H9 (cell line): Measurements from ENCODE around the gene TMED10. TPM values are rescaled to one million over a fixed set of nuclear protein-coding genes. Genes with fewer than 3 reads are reported as not detected.

Experiments
- DNase-seq: peaks from one replicate; pipeline ENCODE4 v3.0.0-alpha.2; 2017
- H2AFZ ChIP-seq: one replicate; pipeline ENCODE4 v1.6.1; 2013; ENCODE audit warnings: mild to moderate bottlenecking, low read length, control low read depth, moderate library complexity
- H2AK5ac ChIP-seq: 2 replicates; pipeline ENCODE4 v1.6.1; 2013; ENCODE audit warnings: low read length, control low read depth, mixed read lengths; ENCODE audit not compliant: insufficient read length
- H2BK120ac ChIP-seq: one replicate; pipeline ENCODE4 v1.6.1; 2013; ENCODE audit warnings: low read depth, mild to moderate bottlenecking, low read length, control low read depth, inconsistent platforms; ENCODE audit not compliant: poor library complexity, severe bottlenecking
- H2BK12ac ChIP-seq: 2 replicates; pipeline ENCODE4 v1.6.1; 2013; ENCODE audit warnings: low read length, control low read depth, mixed read lengths, low read depth; ENCODE audit not compliant: insufficient read length
- H2BK15ac ChIP-seq: 2 replicates; pipeline ENCODE4 v1.6.1; 2013; ENCODE audit warnings: low read depth, low read length, control low read depth
- H2BK20ac ChIP-seq: one replicate; pipeline ENCODE4 v1.6.1; 2013; ENCODE audit warnings: low read depth, mild to moderate bottlenecking, low read length, control low read depth, inconsistent platforms; ENCODE audit not compliant: poor library complexity, severe bottlenecking
- H2BK5ac ChIP-seq: 2 replicates; pipeline ENCODE4 v1.6.1; 2013; ENCODE audit warnings: low read length, control low read depth, mixed read lengths; ENCODE audit not compliant: insufficient read length
- H3K14ac ChIP-seq: 2 replicates; pipeline ENCODE4 v1.6.1; 2013; ENCODE audit warnings: low read length, control low read depth; ENCODE audit not compliant: insufficient read depth
- H3K18ac ChIP-seq: 2 replicates; pipeline ENCODE4 v1.6.1; 2013; ENCODE audit warnings: low read depth, mild to moderate bottlenecking, mixed read lengths, low read length, control low read depth; ENCODE audit not compliant: insufficient read length
- H3K23ac ChIP-seq: 2 replicates; pipeline ENCODE4 v1.6.1; 2013; ENCODE audit warnings: low read length, control low read depth, mixed read lengths, low read depth; ENCODE audit not compliant: insufficient read length
- H3K23me2 ChIP-seq: 2 replicates; pipeline ENCODE4 v1.6.1; 2013; ENCODE audit warnings: low read depth, mild to moderate bottlenecking, mixed read lengths, low read length, control low read depth; ENCODE audit not compliant: insufficient read length, poor library complexity, severe bottlenecking
- H3K27ac ChIP-seq: 2 replicates; pipeline ENCODE4 v1.5.1; 2013; ENCODE audit warnings: low read length, control low read depth, mixed read lengths, low read depth; ENCODE audit not compliant: insufficient read length
- H3K27me3 ChIP-seq: 2 replicates; pipeline ENCODE4 v1.6.1; 2013; ENCODE audit warnings: low read length, control low read depth, inconsistent platforms; ENCODE audit not compliant: insufficient read depth
- H3K4ac ChIP-seq: 2 replicates; pipeline ENCODE4 v1.6.1; 2013; ENCODE audit warnings: low read depth, mild to moderate bottlenecking, control low read depth, inconsistent platforms, low read length, moderate library complexity
- H3K4me1 ChIP-seq: 2 replicates; pipeline ENCODE4 v1.6.1; 2013; ENCODE audit warnings: low read length, control low read depth, inconsistent platforms; ENCODE audit not compliant: insufficient read depth
- H3K4me2 ChIP-seq: 2 replicates; pipeline ENCODE4 v1.6.1; 2013; ENCODE audit warnings: low read length, control low read depth, mixed read lengths; ENCODE audit not compliant: insufficient read length, insufficient read depth
- H3K56ac ChIP-seq: 2 replicates; pipeline ENCODE4 v1.6.1; 2013; ENCODE audit warnings: low read depth, mild to moderate bottlenecking, mixed read lengths, low read length, control low read depth; ENCODE audit not compliant: insufficient read length
- H3K79me1 ChIP-seq: 2 replicates; pipeline ENCODE4 v1.6.1; 2013; ENCODE audit warnings: low read depth, mild to moderate bottlenecking, moderate library complexity, low read length, control low read depth, inconsistent platforms; ENCODE audit not compliant: insufficient read depth, poor library complexity, severe bottlenecking
- H3K79me2 ChIP-seq: 2 replicates; pipeline ENCODE4 v1.6.1; 2013; ENCODE audit warnings: low read length, control low read depth, inconsistent platforms; ENCODE audit not compliant: insufficient read depth
- H3K9ac ChIP-seq: 2 replicates; pipeline ENCODE4 v1.6.1; 2013; ENCODE audit warnings: low read length, control low read depth, mixed read lengths; ENCODE audit not compliant: insufficient read length; ENCODE audit errors: extremely low read depth
- H3K9me3 ChIP-seq: one replicate; pipeline ENCODE4 v1.6.1; 2013; ENCODE audit warnings: low read depth, low read length, inconsistent platforms; ENCODE audit not compliant: control insufficient read depth
- H3T11ph ChIP-seq: one replicate; pipeline ENCODE4 v1.6.1; 2013; ENCODE audit warnings: mild to moderate bottlenecking, low read length, control low read depth, inconsistent platforms
- H4K20me1 ChIP-seq: one replicate; pipeline ENCODE4 v1.6.1; 2013; ENCODE audit not compliant: control insufficient read depth, insufficient read length, insufficient read depth
- H4K5ac ChIP-seq: 2 replicates; pipeline ENCODE4 v1.6.1; 2013; ENCODE audit warnings: low read depth, mild to moderate bottlenecking, mixed read lengths, low read length, control low read depth; ENCODE audit not compliant: insufficient read length
- H4K8ac ChIP-seq: replicated peaks from 2 replicates; pipeline ENCODE4 v1.6.1; 2013; ENCODE audit warnings: low read length, control low read depth, mixed read lengths, low read depth; ENCODE audit not compliant: insufficient read length
- H4K91ac ChIP-seq: 2 replicates; pipeline ENCODE4 v1.6.1; 2013; ENCODE audit warnings: low read depth, mild to moderate bottlenecking, moderate library complexity, mixed read lengths, low read length, control low read depth; ENCODE audit not compliant: insufficient read length
- H3K27ac Mint-ChIP-seq, 3 experiments: 2 replicates in 2 of 3; 3 replicates in 1 of 3; pipeline ENCODE4 v1.8.0; 2020 to 2021; ENCODE audit warnings: mixed read lengths in 3 of 3, mild to moderate bottlenecking in 1 of 3, moderate library complexity in 1 of 3
- H3K27me3 Mint-ChIP-seq: 2 replicates; pipeline ENCODE4 v1.8.0; 2021; ENCODE audit warnings: low read depth, mild to moderate bottlenecking, moderate library complexity, mixed read lengths
- H3K36me3 Mint-ChIP-seq, 3 experiments: 2 replicates in 2 of 3; 3 replicates in 1 of 3; pipeline ENCODE4 v1.8.0; 2020 to 2021; ENCODE audit warnings: low read depth in 3 of 3, mixed read lengths in 3 of 3; ENCODE audit not compliant: insufficient read depth in 1 of 3
- H3K4me1 Mint-ChIP-seq, 2 experiments: 2 replicates each; pipeline ENCODE4 v1.8.0; 2020; ENCODE audit warnings: mixed read lengths in 2 of 2
- H3K4me3 Mint-ChIP-seq, 2 experiments: 2 replicates in 1 of 2; 3 replicates in 1 of 2; pipeline ENCODE4 v1.8.0; 2020 to 2021; ENCODE audit warnings: mild to moderate bottlenecking in 2 of 2, mixed read lengths in 2 of 2, moderate library complexity in 1 of 2
- H3K9me3 Mint-ChIP-seq, 2 experiments: 2 replicates in 1 of 2; 3 replicates in 1 of 2; pipeline ENCODE4 v1.8.0; 2020; ENCODE audit warnings: mild to moderate bottlenecking in 2 of 2, mixed read lengths in 2 of 2, moderate library complexity in 1 of 2
- CTCF ChIP-seq: fragments of 200-600 bp; sonication (generic); conservative IDR thresholded peaks from 3 replicates; pipeline ENCODE4 v1.8.0; 2021; ENCODE audit warnings: antibody characterized with exemption, mild to moderate bottlenecking
- WGBS: extraction: QIAGEN DNeasy Blood & Tissue Kit; methylation state at CpG from one replicate; pipeline ENCODE4 v1.1.7; 2013; ENCODE audit warnings: missing lambda C conversion rate, low lambda C conversion rate, mixed read lengths; ENCODE audit not compliant: insufficient read length; ENCODE audit errors: extremely low coverage; 5-methylcytosine and 5-hydroxymethylcytosine counted together
- total RNA-seq: library from RNA; stranded (reverse); gene quantifications from 2 replicates; pipeline ENCODE4 v1.2.1, GENCODE V29; 2021

TMED10 gene
- total RNA-seq, 1 experiment from 2014 or later = 176 TPM

- Histone ChIP-seq H3K27ac (no peak overlapping the region), H3K79me1 (no peaks in the 10 kb centered on the region), H4K5ac (no peak overlapping the region), H2AK5ac (no peak overlapping the region), H2BK20ac (no peak overlapping the region), H3T11ph (no peak overlapping the region), H2BK120ac (no peak overlapping the region), H2BK5ac (no peak overlapping the region), H3K4me1 (no peaks in the 10 kb centered on the region), H3K4ac (no peak overlapping the region), H2BK15ac (no peak overlapping the region), H3K18ac (no peak overlapping the region), H4K20me1 (no peaks in the 10 kb centered on the region), H2BK12ac (no peak overlapping the region), H4K8ac (no peak overlapping the region), H3K27me3 (no peaks in the 10 kb centered on the region), H3K4me2 (no peak overlapping the region), H3K79me2 (no peaks in the 10 kb centered on the region), H2AFZ (no peak overlapping the region), H3K56ac (no peak overlapping the region), H3K9me3 (no peaks in the 10 kb centered on the region), H4K91ac (no peak overlapping the region), H3K23me2 (no peaks in the 10 kb centered on the region), H3K14ac (no peak overlapping the region), H3K9ac (no peak overlapping the region), H3K23ac (no peak overlapping the region)
- H3K27me3 Mint-ChIP-seq = no peaks in the 10 kb centered on the region
- TF ChIP-seq CTCF = no peak
- H3K4me3 Mint-ChIP-seq = no peak overlapping the region
- H3K27ac Mint-ChIP-seq = no peak overlapping the region
- no peaks in the 10 kb centered on the region for H3K36me3 Mint-ChIP-seq
- H3K4me1 Mint-ChIP-seq = peaks cover 4 to 5% of the 10 kb centered on the region in 2 experiments
- no peaks in the 10 kb centered on the region for H3K9me3 Mint-ChIP-seq
- WGBS = no CpG with 5 or more reads among the region's 6 CpGs
- DNase-seq = no peak
Observed at GRCh38 chr14:75216427-75217006, 40.1 kb upstream of the TMED10 start.
